PFSK-1 (cell line): ENCODE results near the gene SLC2A13.

ENCODE experiments used
- FOXP2 ChIP-seq: optimal IDR thresholded peaks from 2 replicates; pipeline ENCODE3; 2011; ENCODE audit warnings: borderline replicate concordance, control low read depth, inconsistent platforms; ENCODE audit not compliant: insufficient read depth; ENCODE audit errors: extremely low read length, extremely low read depth
- POLR2AphosphoS5 ChIP-seq: IDR thresholded peaks from 2 replicates; pipeline ENCODE4 v1.6.1; 2012; ENCODE audit warnings: low read depth, mild to moderate bottlenecking, control low read depth, low read length, moderate library complexity
- SIN3A ChIP-seq: IDR thresholded peaks from 2 replicates; pipeline ENCODE4 v1.6.1; 2012; ENCODE audit warnings: mild to moderate bottlenecking, low read length, moderate library complexity, borderline replicate concordance; ENCODE audit not compliant: insufficient read depth
- TAF1 ChIP-seq: IDR thresholded peaks from 2 replicates; pipeline ENCODE4 v1.6.1; 2012; ENCODE audit warnings: low read length, control low read depth, borderline replicate concordance; ENCODE audit not compliant: insufficient read depth
- TF ChIP-seq, protein P1 (sequence below), 2 experiments: IDR thresholded peaks; 2 replicates each; pipeline versions ENCODE4 v1.6.1 to v1.8.0; 2011 to 2012; ENCODE audit warnings: low read depth in 2 of 2, low read length in 2 of 2, control low read depth in 1 of 2, inconsistent platforms in 1 of 2, mild to moderate bottlenecking in 1 of 2, moderate library complexity in 1 of 2; ENCODE audit not compliant: insufficient read depth in 1 of 2

SLC2A13 gene

GRCh38 chr12:39852346-39852745 is 253.5 kb downstream of the SLC2A13 start:
- TF ChIP-seq TAF1 = no peak
- no peak for TF ChIP-seq SIN3A
- TF ChIP-seq POLR2AphosphoS5 = no peak
- TF ChIP-seq FOXP2 = no peak
- TF ChIP-seq, protein P1, sequence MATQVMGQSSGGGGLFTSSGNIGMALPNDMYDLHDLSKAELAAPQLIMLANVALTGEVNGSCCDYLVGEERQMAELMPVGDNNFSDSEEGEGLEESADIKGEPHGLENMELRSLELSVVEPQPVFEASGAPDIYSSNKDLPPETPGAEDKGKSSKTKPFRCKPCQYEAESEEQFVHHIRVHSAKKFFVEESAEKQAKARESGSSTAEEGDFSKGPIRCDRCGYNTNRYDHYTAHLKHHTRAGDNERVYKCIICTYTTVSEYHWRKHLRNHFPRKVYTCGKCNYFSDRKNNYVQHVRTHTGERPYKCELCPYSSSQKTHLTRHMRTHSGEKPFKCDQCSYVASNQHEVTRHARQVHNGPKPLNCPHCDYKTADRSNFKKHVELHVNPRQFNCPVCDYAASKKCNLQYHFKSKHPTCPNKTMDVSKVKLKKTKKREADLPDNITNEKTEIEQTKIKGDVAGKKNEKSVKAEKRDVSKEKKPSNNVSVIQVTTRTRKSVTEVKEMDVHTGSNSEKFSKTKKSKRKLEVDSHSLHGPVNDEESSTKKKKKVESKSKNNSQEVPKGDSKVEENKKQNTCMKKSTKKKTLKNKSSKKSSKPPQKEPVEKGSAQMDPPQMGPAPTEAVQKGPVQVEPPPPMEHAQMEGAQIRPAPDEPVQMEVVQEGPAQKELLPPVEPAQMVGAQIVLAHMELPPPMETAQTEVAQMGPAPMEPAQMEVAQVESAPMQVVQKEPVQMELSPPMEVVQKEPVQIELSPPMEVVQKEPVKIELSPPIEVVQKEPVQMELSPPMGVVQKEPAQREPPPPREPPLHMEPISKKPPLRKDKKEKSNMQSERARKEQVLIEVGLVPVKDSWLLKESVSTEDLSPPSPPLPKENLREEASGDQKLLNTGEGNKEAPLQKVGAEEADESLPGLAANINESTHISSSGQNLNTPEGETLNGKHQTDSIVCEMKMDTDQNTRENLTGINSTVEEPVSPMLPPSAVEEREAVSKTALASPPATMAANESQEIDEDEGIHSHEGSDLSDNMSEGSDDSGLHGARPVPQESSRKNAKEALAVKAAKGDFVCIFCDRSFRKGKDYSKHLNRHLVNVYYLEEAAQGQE (IDR thresholded peaks at IDR 0.05; ENCODE audit: insufficient read depth in 1 of 2, low read depth in 2 of 2, low read length in 2 of 2) = no peak

DNA sequence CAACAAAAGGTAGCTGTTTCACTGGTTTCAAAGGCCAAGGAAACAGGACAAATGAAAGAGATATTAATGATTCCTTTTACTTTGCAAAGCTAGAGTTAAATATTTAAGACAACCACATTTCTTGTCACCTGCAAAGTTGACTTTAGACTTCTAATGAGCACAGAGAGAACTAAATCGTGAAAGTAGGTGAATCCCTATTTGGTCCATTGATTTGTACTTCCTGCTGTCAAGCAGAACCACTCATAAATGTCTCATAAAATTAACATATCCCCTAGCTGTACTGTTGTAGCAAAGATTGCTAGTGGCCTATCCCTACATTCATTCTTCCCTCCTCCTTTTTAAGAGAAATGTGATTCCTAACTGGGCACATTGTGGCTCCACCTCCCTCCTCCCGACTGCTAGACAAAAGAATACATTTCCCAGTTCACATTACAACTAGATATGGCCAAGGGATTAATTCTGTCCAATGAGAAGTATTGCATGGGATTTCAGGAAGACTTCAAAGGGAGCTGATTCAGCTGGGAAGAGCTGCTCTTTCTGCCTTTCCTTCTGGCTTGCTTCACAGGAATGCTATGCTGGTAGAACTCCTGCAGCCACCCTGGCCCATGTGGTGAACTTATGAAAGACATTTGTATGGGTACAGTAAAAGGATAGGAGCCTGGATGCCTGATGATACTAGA is 258.8 kb downstream of the SLC2A13 start:
- TF ChIP-seq TAF1 (no peak), SIN3A (no peak), POLR2AphosphoS5 (no peak), FOXP2 (no peak)
- TF ChIP-seq, protein P1 (IDR thresholded peaks at IDR 0.05; ENCODE audit: insufficient read depth in 1 of 2, low read depth in 2 of 2, low read length in 2 of 2) = no peak

GRCh38 chr12:39846304-39846703 is 259.6 kb downstream of the SLC2A13 start:
- TF ChIP-seq, protein P1 (IDR thresholded peaks at IDR 0.05; ENCODE audit: insufficient read depth in 1 of 2, low read depth in 2 of 2, low read length in 2 of 2) = no peak
- TF ChIP-seq TAF1 (no peak), FOXP2 (no peak), POLR2AphosphoS5 (no peak), SIN3A (no peak)

- TF ChIP-seq POLR2AphosphoS5 = no peak
- TF ChIP-seq FOXP2 = no peak
- no peak for TF ChIP-seq TAF1
- TF ChIP-seq, protein P1 (IDR thresholded peaks at IDR 0.05; ENCODE audit: insufficient read depth in 1 of 2, low read depth in 2 of 2, low read length in 2 of 2) = no peak
- TF ChIP-seq SIN3A = no peak
These were observed 265.5 kb downstream of the SLC2A13 start for GRCh38 chr12:39840422-39840821.

GRCh38 chr12:39839072-39839471 is 266.8 kb downstream of the SLC2A13 start:
- no peak for TF ChIP-seq POLR2AphosphoS5
- TF ChIP-seq, protein P1 (IDR thresholded peaks at IDR 0.05; ENCODE audit: insufficient read depth in 1 of 2, low read depth in 2 of 2, low read length in 2 of 2) = no peak
- no peak for TF ChIP-seq TAF1
